Pancreas (tissue), 10 donors: Measurements from ENCODE around the gene RAB34. TPM values are rescaled to one million over a fixed set of nuclear protein-coding genes. Genes with fewer than 3 reads are reported as not detected.

Experiments
- ATAC-seq, 4 donors: fragments of 200-7000 bp; cut with Tn5 transposase; one replicate each; pipeline versions ENCODE4 v1.8.0 to v1.9.1; 2020; ENCODE audit warnings: mild to moderate bottlenecking in 4 of 4, moderate library complexity in 4 of 4
- DNase-seq, 6 donors: peaks; one replicate each; pipeline ENCODE4 v3.0.0-alpha.2; 2020
- FAIRE-seq: peaks from 2 replicates; lab custom pipeline; 2012; peaks lifted over from hg19 to GRCh38; lab: Jason Lieb, UNC
- H3K27ac ChIP-seq, 4 donors: fragments of 200-600 bp; sonication (generic); 1 replicate in 3 of 4; 2 replicates in 1 of 4; pipeline versions ENCODE4 v1.5.0 to v1.8.0; 2020
- H3K27me3 ChIP-seq, 4 donors: fragments of 200-600 bp; one replicate each; pipeline ENCODE4 v1.8.0; 2021
- H3K36me3 ChIP-seq, 3 donors: fragments of 200-600 bp; sonication (generic) in 1 of 3; one replicate each; pipeline versions ENCODE4 v1.5.0 to v1.8.0; 2020 to 2021
- H3K4me1 ChIP-seq, 3 donors: fragments of 200-600 bp; one replicate each; pipeline ENCODE4 v1.8.0; 2021
- H3K4me3 ChIP-seq, 4 donors: fragments of 200-600 bp; sonication (generic) in 2 of 4; one replicate each; pipeline versions ENCODE4 v1.5.0 to v1.8.0; 2020 to 2021
- H3K9me3 ChIP-seq, 4 donors: fragments of 200-600 bp; one replicate each; pipeline ENCODE4 v1.8.0; 2021
- WGBS, 2 donors: extraction: QIAGEN DNeasy Blood & Tissue Kit; methylation state at CpG; one replicate each; pipeline ENCODE4 v1.1.7; 2013; 5-methylcytosine and 5-hydroxymethylcytosine counted together
- intact Hi-C, 3 donors: fragments of 100-400 bp; cut with DNase I; formaldehyde crosslinking; loops; one replicate each; pipeline versions ENCODE4 v1.11.1 to v1.14.2; 2022
- polyA plus RNA-seq, 2 donors: library from polyadenylated mRNA; stranded (reverse); fragments of 200-250 nt; gene quantifications; one replicate each; pipeline ENCODE4 v1.2.3, GENCODE V29; 2013
- total RNA-seq, 6 donors: library from RNA; stranded (reverse); fragmentation: NEBNext Ultra II Directional in 4 of 6; extraction: Animal tissue kit (Norgen Biotek cat#: 25700) in 4 of 6; gene quantifications; one replicate each; pipeline versions ENCODE4 v1.2.1 to v1.2.4, GENCODE V29; 2021 to 2023
- TF ChIP-seq, protein P1 (sequence below), 4 donors: fragments of 200-600 bp; sonication (generic) in 3 of 4; IDR thresholded peaks; one replicate each; pipeline versions ENCODE4 v1.5.0 to v1.8.0; 2021; ENCODE audit warnings: antibody characterized with exemption in 4 of 4
- donor health status: healthy with polysubstance abuse.
- donor health status: DM: no; HTN: no; CAD: no; lungs with moderate emphysema.
- donor health status: DM: no; HTN: no; CAD: no.
- donor health status: control.
- donor health status: control.
- donor health status: Bipolar disorder and iron deficiency.
- donor health status: DM: yes; HTN: yes; CAD: no.
- donor health status: DM: no; HTN: no; CAD: no.
- donor health status: DM: no; HTN: no; CAD: no.
- donor health status: DM: yes; HTN: yes; CAD: no.

RAB34 gene
- total and polyA plus RNA-seq, 8 donors, result 0.94 to 17.7 (median 7.1) TPM

DNA sequence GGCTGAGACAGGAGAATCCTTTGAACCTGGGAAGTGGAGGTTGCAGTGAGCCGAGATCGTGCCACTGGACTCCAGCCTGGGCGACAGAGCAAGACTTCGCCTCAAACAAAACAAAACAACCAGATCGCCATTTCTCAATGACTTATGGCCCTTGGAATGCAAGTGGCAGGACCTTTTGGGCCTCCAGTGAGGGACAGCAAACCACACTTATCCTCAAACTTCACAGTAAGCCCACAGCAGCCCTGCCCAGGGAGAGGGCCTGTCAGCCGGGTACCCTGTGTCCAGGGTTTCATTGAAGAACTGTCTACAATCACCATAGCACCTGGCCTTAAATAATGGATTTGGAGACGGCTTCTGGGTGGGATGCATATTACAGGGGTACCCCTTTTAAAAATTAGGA, 37.8 kb upstream of the RAB34 start:
- H3K27me3 ChIP-seq, result no peaks in the 10 kb centered on the region
- intact Hi-C loops, result loop anchor here in 1 of 3 donors (5.0 kb wide), 1 partner anchor 33 kb away; no protein-coding TSS in a partner anchor
- no peaks in the 10 kb centered on the region for H3K9me3 ChIP-seq
- peaks cover 0 to 4% (median 0%) of the 10 kb centered on the region in 3 donors for H3K4me1 ChIP-seq
- peak in 1 of 6 donors; percentile 22 for DNase-seq
- H3K36me3 ChIP-seq, result peaks cover 0 to 21% (median 6%) of the 10 kb centered on the region in 3 donors
- no peak for ATAC-seq
- H3K27ac ChIP-seq, result no peak overlapping the region
- WGBS, 2 donors, result 85 to 91% methylated on average over 7 of the region's 7 CpGs
- TF ChIP-seq, protein P1, sequence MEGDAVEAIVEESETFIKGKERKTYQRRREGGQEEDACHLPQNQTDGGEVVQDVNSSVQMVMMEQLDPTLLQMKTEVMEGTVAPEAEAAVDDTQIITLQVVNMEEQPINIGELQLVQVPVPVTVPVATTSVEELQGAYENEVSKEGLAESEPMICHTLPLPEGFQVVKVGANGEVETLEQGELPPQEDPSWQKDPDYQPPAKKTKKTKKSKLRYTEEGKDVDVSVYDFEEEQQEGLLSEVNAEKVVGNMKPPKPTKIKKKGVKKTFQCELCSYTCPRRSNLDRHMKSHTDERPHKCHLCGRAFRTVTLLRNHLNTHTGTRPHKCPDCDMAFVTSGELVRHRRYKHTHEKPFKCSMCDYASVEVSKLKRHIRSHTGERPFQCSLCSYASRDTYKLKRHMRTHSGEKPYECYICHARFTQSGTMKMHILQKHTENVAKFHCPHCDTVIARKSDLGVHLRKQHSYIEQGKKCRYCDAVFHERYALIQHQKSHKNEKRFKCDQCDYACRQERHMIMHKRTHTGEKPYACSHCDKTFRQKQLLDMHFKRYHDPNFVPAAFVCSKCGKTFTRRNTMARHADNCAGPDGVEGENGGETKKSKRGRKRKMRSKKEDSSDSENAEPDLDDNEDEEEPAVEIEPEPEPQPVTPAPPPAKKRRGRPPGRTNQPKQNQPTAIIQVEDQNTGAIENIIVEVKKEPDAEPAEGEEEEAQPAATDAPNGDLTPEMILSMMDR (IDR thresholded peaks at IDR 0.05), result no peak
- no peak overlapping the region for H3K4me3 ChIP-seq
- no peak for FAIRE-seq

DNA sequence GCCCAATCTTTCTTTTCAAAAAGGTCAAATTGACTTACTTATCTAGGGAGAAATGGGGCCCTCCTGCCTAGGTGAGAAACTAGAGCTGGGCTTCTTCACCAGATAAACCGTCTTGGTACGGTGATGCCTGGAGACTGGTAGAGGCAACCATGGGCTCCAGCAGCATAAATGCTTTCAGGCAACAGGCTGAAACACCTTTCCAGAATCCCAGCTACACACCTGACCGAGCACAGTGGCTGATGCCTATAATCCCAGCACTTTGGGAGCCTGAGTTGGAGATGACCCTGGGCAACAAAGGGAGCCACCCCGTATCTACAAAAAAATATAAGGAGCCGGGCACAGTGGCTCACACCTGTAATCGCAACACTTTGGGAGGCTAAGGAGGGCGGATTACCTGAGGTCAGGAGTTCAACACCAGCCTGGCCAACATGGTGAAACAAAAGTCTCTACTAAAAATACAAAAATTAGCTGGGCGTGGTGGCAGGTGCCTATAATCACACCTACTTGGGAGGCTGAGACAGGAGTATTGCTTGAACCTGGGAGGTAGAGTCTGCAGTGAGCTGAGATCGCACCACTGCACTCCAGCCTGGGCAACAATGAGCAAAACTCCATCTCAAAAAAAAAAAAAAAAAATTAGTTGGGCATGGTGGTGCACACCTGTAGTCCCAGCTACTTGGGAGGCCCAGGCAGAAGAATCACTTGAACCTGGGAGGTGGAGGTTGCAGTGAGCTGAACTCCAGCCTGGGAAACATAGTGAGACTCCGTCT, 34.1 kb upstream of the RAB34 start:
- no peak for ATAC-seq
- intact Hi-C loops, result no loop called here
- TF ChIP-seq, protein P1 (IDR thresholded peaks at IDR 0.05), result no peak
- Histone ChIP-seq H3K36me3 (peaks cover 0 to 23% (median 12%) of the 10 kb centered on the region in 3 donors), H3K27me3 (no peaks in the 10 kb centered on the region), H3K27ac (no peak overlapping the region), H3K9me3 (no peaks in the 10 kb centered on the region), H3K4me1 (peaks cover 30 to 36% (median 33%) of the 10 kb centered on the region in 3 donors), H3K4me3 (no peak overlapping the region)
- WGBS, 2 donors, result 93 to 94% methylated on average over 10 of the region's 10 CpGs
- no peak for FAIRE-seq
- DNase-seq, result peak in 1 of 6 donors; percentile 12

DNA sequence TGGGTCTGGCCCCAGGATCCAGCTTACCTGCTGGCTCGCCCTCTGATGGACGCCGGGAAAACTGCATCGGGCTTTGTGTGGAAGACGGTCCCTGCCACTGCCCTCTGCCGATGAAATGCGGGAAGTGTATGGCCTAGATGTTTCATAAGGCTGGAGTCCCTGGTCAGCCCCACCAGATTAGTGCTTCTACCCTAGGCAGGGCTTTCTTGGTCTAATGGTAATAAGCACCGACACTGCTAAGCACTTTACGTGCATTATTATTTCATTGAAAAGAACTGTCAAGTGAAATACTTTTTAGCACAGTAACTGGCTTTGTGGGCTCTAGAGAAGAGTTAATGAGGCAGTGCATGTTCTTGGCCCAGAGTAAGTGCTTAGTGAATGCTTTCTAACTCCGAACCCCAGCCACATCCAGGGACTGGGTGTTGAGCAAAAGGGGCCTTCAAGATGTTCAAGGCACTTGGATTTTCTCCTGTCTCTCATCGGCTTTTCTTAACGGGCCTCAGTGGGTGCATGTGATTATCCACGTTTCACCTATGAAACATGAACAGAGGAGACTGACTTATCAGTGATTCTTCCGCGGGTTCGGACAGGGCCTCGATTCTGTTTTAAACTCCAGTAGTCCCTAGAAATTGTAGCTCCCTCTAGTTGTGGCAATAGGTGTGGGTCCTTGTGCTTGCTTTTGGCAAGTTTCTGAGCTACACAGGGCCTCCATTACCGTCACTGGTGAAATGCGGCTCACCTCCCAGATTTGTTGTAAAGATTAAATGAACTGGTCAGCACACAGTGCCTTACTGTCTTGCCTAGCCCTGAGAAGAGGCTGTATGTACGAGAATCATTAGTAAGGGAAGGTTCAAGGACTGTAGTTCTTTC, 32.7 kb upstream of the RAB34 start:
- DNase-seq, result peak; percentile 87 to 96 (median 94)
- Histone ChIP-seq H3K4me3 (no peak overlapping the region), H3K27ac (peak overlapping the region in 2 of 4 donors; percentile 52 to 57), H3K9me3 (no peaks in the 10 kb centered on the region), H3K4me1 (peaks cover 38 to 48% (median 43%) of the 10 kb centered on the region in 3 donors), H3K36me3 (peaks cover 0 to 23% (median 12%) of the 10 kb centered on the region in 3 donors), H3K27me3 (no peaks in the 10 kb centered on the region)
- WGBS, 2 donors, result 19 to 22% methylated on average over 20 of the region's 20 CpGs
- TF ChIP-seq, protein P1 (IDR thresholded peaks at IDR 0.05), result peak; percentile 97 to 100 (median 100)
- FAIRE-seq, result no peak
- intact Hi-C loops, result no loop called here
- ATAC-seq, result peak; percentile 49 to 78 (median 66)

DNA sequence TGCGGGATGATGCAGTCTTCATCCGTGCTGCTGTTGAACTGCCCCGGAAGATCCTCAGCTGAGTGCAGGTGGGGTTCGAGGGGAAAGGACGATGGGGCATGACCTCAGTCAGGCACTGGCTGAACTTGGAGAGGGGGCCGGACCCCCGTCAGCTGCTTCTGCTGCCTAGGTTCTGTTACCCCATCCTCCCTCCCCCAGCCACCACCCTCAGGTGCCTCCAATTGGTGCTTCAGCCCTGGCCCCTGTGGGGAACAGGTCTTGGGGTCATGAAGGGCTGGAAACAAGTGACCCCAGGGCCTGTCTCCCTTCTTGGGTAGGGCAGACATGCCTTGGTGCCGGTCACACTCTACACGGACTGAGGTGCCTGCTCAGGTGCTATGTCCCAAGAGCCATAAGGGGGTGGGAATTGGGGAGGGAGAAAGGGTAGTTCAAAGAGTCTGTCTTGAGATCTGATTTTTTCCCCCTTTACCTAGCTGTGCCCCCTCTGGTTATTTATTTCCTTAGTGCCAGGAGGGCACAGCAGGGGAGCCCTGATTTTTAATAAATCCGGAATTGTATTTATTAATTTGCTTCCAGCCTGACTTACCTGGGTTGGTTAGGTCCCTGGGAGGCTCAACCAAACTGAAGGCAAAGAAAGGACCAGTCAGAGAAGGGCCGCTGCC, 32.0 kb upstream of the RAB34 start:
- Histone ChIP-seq H3K27me3 (no peaks in the 10 kb centered on the region), H3K4me3 (no peak overlapping the region), H3K9me3 (no peaks in the 10 kb centered on the region), H3K27ac (peak overlapping the region in 2 of 4 donors; percentile 52 to 57), H3K36me3 (peaks cover 0 to 23% (median 12%) of the 10 kb centered on the region in 3 donors), H3K4me1 (peaks cover 38 to 48% (median 43%) of the 10 kb centered on the region in 3 donors)
- 48 to 54% methylated on average over 11 of the region's 11 CpGs for WGBS, 2 donors
- DNase-seq (peak in 2 of 6 donors; percentile 49 to 65), ATAC-seq (no peak), FAIRE-seq (no peak)
- intact Hi-C loops, result no loop called here
- TF ChIP-seq, protein P1 (IDR thresholded peaks at IDR 0.05), result no peak
